ENCODE data around the gene ID4.

ID4 gene

DNA sequence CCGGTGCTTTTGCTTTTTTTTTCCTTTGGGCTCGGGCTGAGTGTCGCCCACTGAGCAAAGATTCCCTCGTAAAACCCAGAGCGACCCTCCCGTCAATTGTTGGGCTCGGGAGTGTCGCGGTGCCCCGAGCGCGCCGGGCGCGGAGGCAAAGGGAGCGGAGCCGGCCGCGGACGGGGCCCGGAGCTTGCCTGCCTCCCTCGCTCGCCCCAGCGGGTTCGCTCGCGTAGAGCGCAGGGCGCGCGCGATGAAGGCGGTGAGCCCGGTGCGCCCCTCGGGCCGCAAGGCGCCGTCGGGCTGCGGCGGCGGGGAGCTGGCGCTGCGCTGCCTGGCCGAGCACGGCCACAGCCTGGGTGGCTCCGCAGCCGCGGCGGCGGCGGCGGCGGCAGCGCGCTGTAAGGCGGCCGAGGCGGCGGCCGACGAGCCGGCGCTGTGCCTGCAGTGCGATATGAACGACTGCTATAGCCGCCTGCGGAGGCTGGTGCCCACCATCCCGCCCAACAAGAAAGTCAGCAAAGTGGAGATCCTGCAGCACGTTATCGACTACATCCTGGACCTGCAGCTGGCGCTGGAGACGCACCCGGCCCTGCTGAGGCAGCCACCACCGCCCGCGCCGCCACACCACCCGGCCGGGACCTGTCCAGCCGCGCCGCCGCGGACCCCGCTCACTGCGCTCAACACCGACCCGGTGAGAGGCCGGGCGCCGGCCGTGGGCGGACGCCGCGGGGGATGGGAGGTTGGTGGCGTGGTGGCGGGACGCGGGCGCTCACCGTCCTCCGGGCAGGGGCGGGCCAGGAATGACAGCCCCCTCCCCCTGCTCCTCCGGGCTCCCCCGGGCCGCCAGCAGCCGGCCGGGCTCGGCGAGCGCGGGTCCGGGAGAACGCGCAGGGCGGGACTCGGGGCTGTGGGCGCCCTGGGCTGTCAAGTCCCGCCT, 606 bp downstream of the ID4 start:
- Histone ChIP-seq H3K27ac (peak overlapping the region in 8 of 11 experiments; percentile 29 to 67 (median 50); a peak in 11 of 22 replicates), H3K4me3 (peak overlapping the region; percentile 58 to 76 (median 70)), H3K36me3 (no peaks in the 10 kb centered on the region)

DNA sequence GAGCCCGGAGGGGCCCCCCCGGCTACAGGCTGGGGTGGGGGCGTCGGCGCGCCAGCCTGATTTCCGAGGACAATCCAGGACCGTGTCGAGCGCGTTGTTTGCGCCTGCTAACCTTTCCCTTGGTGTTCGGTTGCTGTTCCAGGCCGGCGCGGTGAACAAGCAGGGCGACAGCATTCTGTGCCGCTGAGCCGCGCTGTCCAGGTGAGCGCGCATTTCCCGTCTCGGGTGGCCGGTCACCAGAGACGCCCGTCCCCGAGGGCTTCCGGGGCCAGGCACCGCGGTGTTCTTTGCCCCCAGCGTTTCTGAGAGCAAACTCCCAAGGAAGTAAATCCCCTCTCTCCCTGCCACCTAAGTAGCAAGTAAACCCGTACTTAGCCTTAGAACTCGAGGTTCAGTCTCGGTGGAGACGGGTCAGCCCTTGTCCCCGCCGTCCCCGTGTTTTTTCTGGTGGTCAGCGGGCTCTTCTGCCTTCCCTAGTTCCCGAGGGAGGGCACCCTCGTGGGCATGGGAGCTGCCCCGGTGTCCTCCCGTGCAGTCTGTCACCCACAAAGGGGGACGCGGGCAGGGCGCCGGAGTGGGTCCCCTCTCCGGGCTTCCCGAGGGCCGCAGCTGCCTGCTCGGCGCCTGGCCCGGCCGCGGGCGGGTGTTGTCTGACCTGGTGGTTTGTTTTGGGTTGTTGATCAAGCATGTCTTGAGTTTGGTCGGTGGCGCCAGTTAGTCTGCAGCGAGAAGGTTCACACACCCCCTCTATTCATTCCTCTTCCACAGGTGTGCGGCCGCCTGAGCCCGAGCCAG, 1.5 kb downstream of the ID4 start:
- Histone ChIP-seq H3K4me2 (peak overlapping the region; percentile 91 to 100 (median 97)), H3K27ac (peak overlapping the region in 9 of 11 experiments; percentile 29 to 67 (median 43); a peak in 14 of 22 replicates), H4K20me1 (no peaks in the 10 kb centered on the region), H3K9me3 (replicated peaks in 1 of 11) (peaks cover 0 to 15% (median 10%) of the 10 kb centered on the region in 11 experiments; a peak in 14 of 22 replicates), H3K9ac (peak overlapping the region; percentile 56 to 80 (median 71)), H3K27me3 (peaks cover 0 to 30% (median 19%) of the 10 kb centered on the region in 11 experiments; a peak in 14 of 22 replicates), H3K4me3 (peak overlapping the region; percentile 58 to 76 (median 70)), H3K4me1 (peaks cover 0 to 72% (median 40%) of the 10 kb centered on the region in 10 experiments; a peak in 13 of 20 replicates), H3K36me3 (no peaks in the 10 kb centered on the region)
- TF ChIP-seq Cebpa-rat (IDR thresholded peaks at IDR 0.05): no peak

More for the DNA sequence above, 606 bp downstream of the ID4 start:
- peaks cover 0 to 15% (median 10%) of the 10 kb centered on the region in 11 experiments; a peak in 14 of 22 replicates for H3K9me3 ChIP-seq (replicated peaks in 1 of 11)
- H3K9ac ChIP-seq: peak overlapping the region; percentile 56 to 80 (median 71)
- TF ChIP-seq Cebpa-rat (IDR thresholded peaks at IDR 0.05): no peak
- peak overlapping the region; percentile 91 to 100 (median 97) for H3K4me2 ChIP-seq
- H3K27me3 ChIP-seq: peaks cover 0 to 30% (median 19%) of the 10 kb centered on the region in 11 experiments; a peak in 14 of 22 replicates
- H4K20me1 ChIP-seq: no peaks in the 10 kb centered on the region
- peaks cover 0 to 65% (median 38%) of the 10 kb centered on the region in 10 experiments; a peak in 13 of 20 replicates for H3K4me1 ChIP-seq

DNA sequence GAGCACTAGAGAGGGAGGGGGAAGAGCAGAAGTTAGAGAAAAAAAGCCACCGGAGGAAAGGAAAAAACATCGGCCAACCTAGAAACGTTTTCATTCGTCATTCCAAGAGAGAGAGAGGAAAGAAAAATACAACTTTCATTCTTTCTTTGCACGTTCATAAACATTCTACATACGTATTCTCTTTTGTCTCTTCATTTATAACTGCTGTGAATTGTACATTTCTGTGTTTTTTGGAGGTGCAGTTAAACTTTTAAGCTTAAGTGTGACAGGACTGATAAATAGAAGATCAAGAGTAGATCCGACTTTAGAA, 2.0 kb downstream of the ID4 start:
- H3K36me3 ChIP-seq: no peaks in the 10 kb centered on the region
- H3K4me3 ChIP-seq: peak overlapping the region; percentile 58 to 76 (median 70)
- H3K9ac ChIP-seq: peak overlapping the region; percentile 56 to 80 (median 71)
- TF ChIP-seq Cebpa-rat (IDR thresholded peaks at IDR 0.05): no peak
- H3K4me2 ChIP-seq: peak overlapping the region; percentile 91 to 100 (median 97)
- H4K20me1 ChIP-seq: no peaks in the 10 kb centered on the region
- peaks cover 0 to 78% (median 45%) of the 10 kb centered on the region in 10 experiments; a peak in 14 of 20 replicates for H3K4me1 ChIP-seq
- peaks cover 0 to 30% (median 19%) of the 10 kb centered on the region in 11 experiments; a peak in 14 of 22 replicates for H3K27me3 ChIP-seq
- H3K9me3 ChIP-seq (replicated peaks in 1 of 11): peaks cover 0 to 15% (median 10%) of the 10 kb centered on the region in 11 experiments; a peak in 14 of 22 replicates
- H3K27ac ChIP-seq: peak overlapping the region in 7 of 11 experiments; percentile 40 to 67 (median 57); a peak in 13 of 22 replicates

DNA sequence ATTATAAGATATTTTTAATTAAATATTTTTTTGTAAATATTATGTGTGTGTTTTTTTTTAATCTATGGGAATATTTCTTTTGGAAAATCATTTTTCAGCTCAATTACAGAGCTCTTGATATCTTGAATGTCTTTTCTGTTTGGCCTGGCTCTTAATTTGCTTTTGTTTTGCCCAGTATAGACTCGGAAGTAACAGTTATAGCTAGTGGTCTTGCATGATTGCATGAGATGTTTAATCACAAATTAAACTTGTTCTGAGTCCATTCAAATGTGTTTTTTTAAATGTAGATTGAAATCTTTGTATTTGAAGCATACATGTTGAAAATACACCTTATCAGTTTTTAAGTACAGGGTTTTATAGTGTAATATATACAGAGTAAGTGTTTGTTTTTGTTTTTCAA, 2.6 kb downstream of the ID4 start:
- Histone ChIP-seq H3K27me3 (peaks cover 0 to 30% (median 19%) of the 10 kb centered on the region in 11 experiments; a peak in 14 of 22 replicates), H4K20me1 (no peaks in the 10 kb centered on the region), H3K4me2 (peak overlapping the region in 8 of 11 experiments; percentile 15 to 98 (median 92); a peak in 13 of 22 replicates), H3K9me3 (replicated peaks in 1 of 11) (peaks cover 0 to 15% (median 10%) of the 10 kb centered on the region in 11 experiments; a peak in 14 of 22 replicates), H3K36me3 (no peaks in the 10 kb centered on the region), H3K4me1 (peaks cover 0 to 80% (median 49%) of the 10 kb centered on the region in 10 experiments; a peak in 14 of 20 replicates), H3K4me3 (peak overlapping the region in 1 of 10 experiments; percentile 70; a peak in 2 of 20 replicates), H3K27ac (peak overlapping the region in 5 of 11 experiments; percentile 0 to 36 (median 17); a peak in 6 of 22 replicates), H3K9ac (peak overlapping the region in 1 of 11 experiments; percentile 78; a peak in 1 of 22 replicates)
- TF ChIP-seq Cebpa-rat (IDR thresholded peaks at IDR 0.05): no peak

DNA sequence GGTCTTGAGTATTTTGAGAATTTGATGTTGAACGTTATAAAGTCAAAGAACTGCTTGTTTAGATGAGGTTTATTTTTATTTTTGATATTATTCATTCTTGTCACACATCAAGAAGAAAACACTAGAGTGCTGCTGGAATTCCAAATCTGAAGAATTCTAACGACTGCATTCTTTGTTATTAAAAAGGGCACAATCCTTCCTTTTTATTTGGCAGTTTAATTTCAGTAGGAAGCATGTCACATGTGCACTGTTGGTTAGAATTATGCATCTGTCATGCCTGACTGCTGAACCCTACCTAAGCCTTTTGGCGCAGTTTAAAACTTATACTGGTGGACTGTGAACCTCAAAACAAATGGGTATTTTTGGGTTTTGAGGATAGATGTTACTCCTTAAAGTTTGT, 4.0 kb downstream of the ID4 start:
- Histone ChIP-seq H4K20me1 (no peaks in the 10 kb centered on the region; a peak in 1 of 22 replicates), H3K4me1 (peaks cover 0 to 67% (median 48%) of the 10 kb centered on the region in 10 experiments; a peak in 14 of 20 replicates), H3K27me3 (peaks cover 0 to 30% (median 19%) of the 10 kb centered on the region in 11 experiments; a peak in 14 of 22 replicates), H3K36me3 (no peaks in the 10 kb centered on the region), H3K4me3 (no peak overlapping the region), H3K27ac (no peak overlapping the region), H3K9me3 (replicated peaks in 1 of 11) (peaks cover 0 to 15% (median 10%) of the 10 kb centered on the region in 11 experiments; a peak in 14 of 22 replicates), H3K9ac (no peak overlapping the region), H3K4me2 (peak overlapping the region in 7 of 11 experiments; percentile 16 to 98 (median 91); a peak in 12 of 22 replicates)
- TF ChIP-seq Cebpa-rat (IDR thresholded peaks at IDR 0.05): no peak

DNA sequence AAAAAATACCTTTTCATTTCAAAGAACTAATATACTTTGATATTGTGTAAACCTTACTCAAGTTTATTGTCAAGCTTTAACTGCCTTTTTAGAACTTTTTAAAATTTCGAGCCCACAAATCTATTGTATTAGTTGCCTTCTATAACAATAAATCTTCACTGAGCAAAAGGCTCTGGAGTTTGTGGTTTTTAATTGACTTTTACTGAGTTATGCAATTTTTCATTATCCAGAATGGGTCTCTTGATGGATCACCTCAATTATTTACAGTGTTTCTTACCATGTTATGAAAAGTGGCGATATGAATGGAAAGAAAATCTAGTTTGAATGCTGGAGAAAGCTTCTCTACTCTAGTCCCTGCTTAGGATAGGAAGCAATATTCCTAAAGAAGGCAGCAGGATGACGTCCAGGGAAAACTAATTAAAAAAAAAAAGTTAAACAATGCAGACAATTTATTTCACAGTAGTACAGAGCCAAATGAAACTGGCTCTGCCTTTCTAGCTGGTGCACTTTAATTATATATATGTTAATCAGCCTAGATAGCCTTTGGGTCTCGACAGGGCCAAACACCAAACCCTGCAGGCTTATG, 5.0 kb downstream of the ID4 start:
- peaks cover 0 to 11% (median 9%) of the 10 kb centered on the region in 11 experiments; a peak in 13 of 22 replicates for H3K9me3 ChIP-seq (replicated peaks in 1 of 11)
- H3K4me2 ChIP-seq: peak overlapping the region in 5 of 11 experiments; percentile 7 to 98 (median 91); a peak in 8 of 22 replicates
- no peak for TF ChIP-seq Cebpa-rat (IDR thresholded peaks at IDR 0.05)
- H4K20me1 ChIP-seq: no peaks in the 10 kb centered on the region; a peak in 1 of 22 replicates
- H3K27ac ChIP-seq: no peak overlapping the region
- H3K4me3 ChIP-seq: no peak overlapping the region
- H3K4me1 ChIP-seq: peaks cover 0 to 67% (median 48%) of the 10 kb centered on the region in 10 experiments; a peak in 14 of 20 replicates
- H3K9ac ChIP-seq: no peak overlapping the region
- peaks cover 0 to 30% (median 19%) of the 10 kb centered on the region in 11 experiments; a peak in 14 of 22 replicates for H3K27me3 ChIP-seq
- H3K36me3 ChIP-seq: no peaks in the 10 kb centered on the region

DNA sequence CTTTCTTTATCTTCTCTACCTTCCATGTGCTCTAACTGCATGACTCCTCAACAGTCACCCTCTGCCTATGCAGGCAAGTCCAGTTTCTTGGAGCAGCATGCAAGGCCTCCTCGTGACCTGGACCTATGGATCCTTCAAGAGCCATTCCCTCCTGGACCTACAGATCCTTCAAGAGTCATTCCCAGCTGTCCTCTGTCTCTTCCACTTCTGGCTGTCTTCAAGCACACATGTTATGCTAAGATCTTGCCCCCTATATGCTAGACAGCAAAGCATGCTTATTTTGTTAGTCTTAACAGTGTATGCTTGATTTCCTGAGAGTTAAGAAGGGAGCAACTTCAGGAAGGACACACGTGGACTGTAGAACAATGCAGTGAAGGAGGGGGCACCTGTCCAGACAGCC, 7.5 kb downstream of the ID4 start:
- Histone ChIP-seq H3K9ac (no peak overlapping the region), H3K27ac (no peak overlapping the region), H3K4me3 (no peak overlapping the region), H3K4me1 (peaks cover 0 to 49% (median 33%) of the 10 kb centered on the region in 10 experiments; a peak in 12 of 20 replicates), H3K4me2 (peak overlapping the region in 4 of 11 experiments; percentile 7 to 37 (median 18); a peak in 6 of 22 replicates), H3K36me3 (no peaks in the 10 kb centered on the region), H3K27me3 (peaks cover 0 to 8% (median 0%) of the 10 kb centered on the region in 11 experiments; a peak in 4 of 22 replicates), H4K20me1 (no peaks in the 10 kb centered on the region; a peak in 1 of 22 replicates), H3K9me3 (replicated peaks in 1 of 11) (no peaks in the 10 kb centered on the region)
- TF ChIP-seq Cebpa-rat (IDR thresholded peaks at IDR 0.05): no peak
